ENCODE data around the gene KMT2E.

KMT2E gene

DNA sequence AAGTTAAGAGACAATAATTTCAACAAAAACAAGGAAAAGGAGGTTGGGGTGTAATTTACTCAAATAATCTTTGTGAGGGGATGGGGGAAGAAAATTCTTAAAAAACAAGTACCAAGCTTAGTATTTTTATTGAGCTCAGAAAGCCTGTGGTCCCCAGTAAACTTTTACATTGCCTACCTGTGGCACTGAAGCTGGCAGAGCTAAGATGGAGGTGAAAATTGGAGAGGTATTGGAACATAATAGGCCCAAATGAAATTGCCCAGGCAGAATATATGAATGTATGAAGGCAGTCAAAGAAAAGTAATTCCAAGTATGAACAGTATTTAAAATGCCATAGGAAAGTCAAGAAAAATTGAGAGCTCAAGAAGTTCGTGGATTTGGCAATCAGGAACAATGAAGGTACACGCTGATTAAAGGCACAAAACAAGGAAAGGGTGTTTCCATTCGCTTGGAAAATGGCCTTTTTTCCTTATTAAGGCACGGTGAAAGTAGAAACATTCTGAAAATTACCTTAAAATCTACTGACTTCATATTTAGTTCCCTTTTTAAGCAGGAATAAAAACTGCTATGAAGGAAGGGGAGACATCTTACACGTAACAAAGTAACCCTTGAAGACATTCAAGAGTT lies 3.4 kb upstream of the KMT2E start:
- no peak for DNase-seq

DNA sequence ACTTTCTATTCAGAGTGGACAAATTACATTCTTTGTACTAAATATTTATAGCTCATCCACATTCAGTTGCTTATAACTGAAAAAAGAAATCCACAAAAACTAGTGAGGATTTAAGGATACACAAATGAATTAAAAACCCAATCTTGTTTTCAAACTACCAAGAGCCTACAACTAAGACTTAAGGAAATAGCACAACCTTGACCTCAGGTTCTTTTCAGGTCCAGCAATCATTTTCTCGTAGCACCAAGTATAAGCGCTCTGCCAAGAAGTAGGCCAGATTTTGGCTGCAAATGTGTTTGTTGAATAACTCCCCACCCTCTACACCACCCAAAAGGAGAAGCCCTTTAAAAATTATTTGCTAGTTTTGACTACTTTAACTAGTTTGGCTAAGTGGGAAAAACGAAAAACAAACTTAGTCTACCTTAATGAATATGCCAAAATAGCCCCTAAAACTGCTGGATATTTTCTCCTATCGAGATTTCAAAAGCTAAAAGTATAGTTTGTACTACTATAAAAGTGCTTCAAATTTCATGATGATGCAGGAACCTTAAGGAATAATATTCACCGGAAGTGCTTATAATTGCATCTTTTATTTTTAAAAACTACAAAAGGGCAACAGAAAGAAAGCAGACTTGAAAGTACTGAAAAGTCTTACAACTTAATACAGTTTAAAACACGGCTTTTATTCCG lies 2.7 kb upstream of the KMT2E start:
- no peak for DNase-seq

DNA sequence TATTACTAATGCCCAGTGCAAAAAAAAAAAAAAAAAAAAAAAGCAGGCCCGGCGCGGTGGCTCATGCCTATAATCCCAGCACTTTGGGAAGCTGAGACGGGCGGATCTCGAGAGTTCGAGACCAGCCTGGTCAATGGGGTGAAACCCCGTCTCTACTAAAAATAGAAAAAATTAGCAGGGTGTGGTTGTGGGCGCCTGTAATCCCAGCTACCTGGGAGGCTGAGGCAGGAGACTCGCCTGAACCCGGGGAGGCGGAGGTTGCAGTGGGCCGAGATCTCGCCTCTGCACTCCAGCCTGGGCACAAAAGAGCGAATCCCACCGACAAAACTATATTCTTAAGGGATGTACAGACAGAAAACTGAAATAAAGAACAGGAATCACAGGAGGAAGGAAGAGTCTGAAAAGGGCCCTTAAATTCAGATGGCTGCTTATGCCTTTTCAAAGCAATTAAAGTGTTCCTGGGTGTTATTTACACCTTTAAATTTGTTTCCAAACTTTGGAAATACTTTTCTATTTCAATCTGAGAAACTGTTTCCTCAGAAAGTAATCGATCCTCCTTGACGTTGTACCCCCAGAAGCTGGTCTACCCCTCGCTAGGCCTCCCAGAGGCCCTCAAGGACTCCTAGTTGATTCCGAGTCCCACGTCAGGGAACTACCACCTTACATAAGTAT lies 2.0 kb upstream of the KMT2E start:
- no peak for DNase-seq

DNA sequence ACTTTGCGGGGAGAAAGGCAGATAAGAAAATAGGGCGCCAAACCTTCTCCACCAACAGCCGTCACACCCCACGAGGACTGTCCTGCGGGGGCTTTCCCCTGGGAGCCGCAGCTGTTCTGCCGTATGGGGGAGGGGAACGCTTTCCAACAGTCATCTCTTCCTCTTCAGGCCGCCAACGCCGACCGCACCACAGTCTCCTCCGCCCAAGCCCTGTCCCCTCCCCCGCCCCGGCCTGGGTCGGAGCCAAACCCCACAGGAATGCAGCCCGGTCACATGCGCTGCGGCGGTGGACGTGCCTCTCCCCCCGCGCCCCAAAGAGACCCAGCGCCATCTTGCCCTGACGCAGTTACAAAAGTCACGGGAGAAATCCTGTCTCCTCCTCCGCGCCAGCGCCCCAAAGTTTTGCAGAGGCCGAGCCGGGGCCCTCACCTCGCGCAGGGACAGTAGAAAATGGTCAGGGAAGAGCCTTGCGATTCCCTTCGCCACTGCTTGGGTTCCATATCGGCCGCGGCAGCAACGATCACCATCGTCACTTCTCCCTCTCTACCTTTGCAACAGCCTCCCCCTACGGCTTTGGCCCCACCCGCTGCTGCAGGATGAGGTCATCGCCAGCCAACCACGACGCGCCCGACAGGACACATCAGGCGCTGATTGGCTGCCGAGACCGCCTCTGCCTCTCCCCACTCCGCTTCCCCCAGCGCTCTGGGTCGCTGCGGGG lies 1.3 kb upstream of the KMT2E start:
- peak; percentile 91 for DNase-seq

DNA sequence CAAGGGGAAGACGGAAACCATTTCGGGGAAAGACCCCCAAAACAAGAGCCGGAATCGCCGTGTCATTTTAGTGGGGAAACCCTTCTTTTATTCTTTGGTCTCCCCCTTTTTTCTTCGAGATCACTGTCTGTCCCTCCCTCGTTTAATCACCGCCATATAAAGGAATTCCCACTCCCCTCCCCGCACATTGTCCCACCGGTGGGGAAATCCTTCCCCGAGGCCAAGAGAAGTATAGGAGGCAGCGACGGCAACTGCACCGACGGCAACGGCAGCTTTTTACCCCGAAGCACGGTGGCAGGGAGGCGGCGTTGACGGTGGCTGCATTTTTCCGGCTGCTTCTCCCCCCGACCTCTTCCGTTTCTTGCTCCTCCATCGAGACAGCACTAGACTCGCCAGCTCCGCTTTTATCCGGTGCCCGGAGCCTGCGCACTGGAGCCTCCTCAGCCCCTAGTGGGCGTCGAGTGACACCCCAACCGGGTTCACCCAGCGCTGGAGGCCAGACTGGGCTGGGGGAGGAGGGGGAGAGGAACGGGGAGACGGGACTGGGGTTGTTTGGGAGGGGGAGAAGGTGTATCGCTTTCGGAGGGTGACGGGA lies 687 bp upstream of the KMT2E start:
- DNase-seq: peak; percentile 46

DNA sequence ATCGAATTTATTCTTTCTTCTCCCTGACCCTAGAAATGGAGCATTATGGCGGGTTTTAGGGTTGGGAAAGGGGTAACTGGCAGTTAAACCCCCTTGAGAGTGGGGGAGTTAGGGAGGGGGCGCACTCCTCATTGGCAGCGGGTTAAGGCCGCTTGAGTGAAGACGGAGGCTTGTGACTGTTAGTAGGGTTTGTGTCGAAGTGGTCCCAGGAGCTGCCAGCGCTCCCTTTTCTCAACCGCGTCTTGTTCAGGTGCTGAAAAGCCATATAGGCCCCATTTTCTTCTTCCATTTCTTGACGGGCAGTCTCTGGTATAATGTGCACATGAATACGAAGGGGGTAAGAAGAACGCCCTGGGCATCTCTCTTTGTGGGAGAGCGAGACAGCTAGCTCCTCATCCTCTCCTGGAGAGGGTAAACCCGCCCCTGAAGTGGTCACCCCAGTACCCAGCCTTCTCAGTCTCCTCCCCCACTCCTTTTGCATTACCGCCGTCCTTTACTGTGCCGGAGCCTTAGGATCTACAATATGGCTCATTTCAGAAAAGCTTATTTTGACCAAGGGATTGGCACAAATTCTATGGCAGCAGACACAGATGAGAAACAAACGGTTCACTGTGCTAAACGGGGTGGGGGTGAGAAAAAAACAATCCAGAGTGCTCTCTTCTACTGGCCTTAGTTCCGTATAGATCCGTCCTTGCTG lies 836 bp downstream of the KMT2E start:
- DNase-seq: no peak

DNA sequence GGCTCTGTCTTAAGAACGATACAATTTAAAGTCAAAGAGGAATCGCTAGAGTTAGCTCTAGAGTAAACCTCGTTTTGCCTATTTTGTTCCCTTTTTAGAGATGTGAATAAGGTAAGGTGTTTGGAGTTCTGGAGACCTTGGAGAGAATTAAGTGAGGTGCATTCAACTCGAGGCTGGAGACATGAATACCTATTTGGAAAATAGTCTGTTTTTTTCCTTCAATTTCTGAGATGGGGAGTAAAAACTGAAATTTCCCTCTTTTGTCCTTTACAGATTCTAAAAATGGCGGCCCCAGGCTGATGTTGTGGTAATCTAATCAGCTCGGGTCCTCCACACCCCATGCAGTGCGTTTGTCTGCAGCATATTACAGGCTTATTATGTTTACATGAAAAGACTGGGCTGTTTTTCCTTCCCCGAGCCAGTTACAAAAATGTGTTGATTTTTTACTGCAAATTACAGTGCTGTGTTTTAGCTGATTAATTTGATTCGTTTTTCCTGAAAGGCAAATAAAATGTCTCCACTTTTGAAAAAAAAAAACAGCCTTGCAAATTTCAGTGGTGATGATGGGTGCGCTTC lies 1.5 kb downstream of the KMT2E start:
- no peak for DNase-seq

DNA sequence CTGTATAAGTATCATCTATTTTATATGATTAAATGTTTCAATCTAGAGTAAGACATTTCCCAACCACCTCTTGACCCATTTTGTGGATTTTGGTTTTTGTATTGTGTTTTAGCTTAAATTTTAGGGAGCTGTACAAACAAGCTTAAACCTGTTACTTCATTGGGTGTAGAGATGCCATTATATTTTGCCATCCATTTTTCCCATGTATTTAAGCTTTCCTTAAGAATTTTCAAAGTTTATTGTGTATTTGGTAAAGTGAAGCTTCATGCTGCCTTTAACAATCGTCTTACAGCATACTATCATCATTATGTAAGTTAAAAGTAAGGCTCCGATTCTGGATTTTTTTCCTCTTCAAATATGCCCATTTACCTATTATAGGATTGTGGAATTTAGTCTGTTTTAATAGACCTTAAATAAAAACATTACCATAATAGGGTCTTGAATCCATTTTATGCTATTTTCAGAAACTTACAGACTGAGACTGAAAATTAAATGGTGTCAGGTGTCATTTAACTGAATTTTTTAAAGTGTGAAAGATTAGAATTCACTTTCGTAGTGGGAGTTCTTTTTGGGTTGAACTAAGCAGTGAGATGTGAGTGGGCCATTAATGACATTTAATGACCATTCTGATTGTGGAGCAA lies 2.2 kb downstream of the KMT2E start:
- DNase-seq: no peak

DNA sequence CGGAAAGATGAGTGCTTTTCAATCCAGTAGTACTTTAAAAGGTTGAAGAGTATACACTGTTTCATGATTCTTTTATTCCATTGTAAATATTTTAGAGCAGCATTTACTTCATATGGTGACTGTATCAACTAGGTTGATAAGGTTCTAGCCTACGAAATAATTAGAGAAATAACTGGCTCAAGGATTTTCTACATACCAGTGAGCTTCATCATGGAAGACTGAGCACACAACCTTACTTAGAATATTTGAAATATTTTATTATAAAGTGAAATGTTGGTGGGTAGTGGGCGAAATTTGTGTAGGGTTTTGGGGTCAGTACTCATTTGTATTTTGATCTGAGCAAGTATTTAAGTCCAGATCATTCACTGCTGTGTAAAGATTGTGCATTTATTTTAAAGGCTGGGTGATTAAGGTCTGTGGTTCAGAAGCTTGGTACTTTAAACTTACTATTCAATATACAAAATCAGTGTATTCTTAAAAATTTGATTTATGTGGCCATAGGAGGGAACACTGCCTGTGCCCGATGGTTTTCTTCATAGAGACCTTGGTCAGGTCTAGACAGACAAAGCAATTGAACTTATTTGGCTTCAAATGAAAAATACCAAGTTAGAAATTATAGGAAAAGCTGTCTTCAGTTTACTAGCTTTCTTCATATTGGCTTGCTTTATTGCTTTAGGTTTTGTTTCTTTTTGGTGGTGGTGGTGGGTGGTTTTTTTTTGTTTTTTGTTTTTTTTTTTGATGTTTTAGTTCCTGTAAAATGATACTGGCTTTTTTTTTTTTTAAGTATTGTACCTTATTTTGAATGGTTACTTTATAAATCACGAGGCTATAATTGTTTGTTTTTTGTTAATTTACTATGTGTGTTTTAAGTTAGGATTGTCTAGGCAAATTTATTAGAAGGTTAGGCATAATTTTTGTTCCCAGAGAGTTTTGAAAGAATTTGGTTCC lies 3.0 kb downstream of the KMT2E start:
- DNase-seq: no peak

DNA sequence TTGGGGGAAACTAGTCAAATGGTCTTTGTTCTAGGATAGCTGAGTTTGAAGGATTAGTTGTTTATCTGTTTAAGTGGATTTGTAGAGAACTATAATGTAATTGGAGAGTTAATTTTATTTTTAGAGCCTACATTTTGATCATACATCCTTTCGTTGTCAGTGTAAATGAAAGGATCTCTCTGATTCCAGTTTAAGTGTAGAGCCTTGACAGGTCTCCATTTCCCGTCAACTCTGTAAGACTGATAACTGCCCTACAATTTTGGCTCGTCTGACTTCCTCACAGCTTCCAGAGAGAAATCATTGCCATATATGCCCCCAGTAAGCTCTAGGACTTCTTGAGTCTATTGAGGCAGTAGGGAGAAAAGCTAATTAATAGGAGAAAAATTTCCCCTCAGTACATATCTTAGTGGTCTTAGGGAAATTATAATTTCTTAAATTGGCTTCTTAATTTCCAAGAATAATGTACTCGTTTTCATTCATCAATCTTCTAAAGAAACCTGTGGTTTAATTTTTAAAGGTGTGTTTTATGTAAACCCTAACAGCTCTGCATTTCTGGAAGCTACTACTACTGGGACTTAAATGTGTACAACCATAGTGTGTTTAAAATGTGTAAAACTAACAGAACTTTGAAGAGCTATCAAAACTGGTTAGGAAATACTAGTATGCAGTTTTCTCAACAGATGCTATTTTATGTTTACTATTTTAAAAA lies 3.8 kb downstream of the KMT2E start:
- no peak for DNase-seq

DNA sequence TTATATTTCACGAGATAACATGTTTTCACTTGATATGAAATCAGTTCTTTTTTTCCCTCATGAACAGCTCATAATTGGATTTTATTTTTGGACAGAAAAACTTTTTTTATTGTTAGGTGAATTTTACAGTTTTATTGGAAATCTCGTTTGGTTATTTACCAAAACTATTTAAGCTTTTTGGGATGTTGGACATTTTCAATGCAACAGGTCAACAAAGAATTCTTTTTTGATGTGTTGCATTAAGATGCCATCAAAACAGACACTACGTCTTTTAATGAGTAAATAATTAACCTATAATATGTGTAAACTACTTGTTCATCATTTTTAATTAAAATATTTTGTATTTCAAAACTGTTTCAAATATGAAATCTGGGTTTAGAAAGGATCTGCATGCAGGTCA lies 5.3 kb downstream of the KMT2E start:
- no peak for DNase-seq

DNA sequence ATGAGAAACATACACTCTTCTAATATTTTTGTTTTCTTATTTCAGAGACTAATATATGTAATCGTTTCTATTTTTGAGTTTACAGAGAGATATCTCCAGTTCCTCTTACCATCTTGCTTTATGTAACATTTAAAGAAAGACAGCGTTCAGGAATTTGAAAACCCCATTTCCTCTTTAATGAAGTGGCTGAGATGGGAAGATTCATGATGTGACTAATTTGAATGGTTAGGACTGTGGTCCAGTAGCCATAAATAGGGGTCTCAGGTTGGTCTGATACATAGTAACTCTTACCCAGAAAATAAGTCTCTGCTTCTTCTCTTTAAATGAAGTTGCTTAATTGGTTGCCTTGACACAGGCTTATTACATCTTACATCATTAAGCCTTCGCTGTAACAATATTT lies 6.9 kb downstream of the KMT2E start:
- no peak for DNase-seq

DNA sequence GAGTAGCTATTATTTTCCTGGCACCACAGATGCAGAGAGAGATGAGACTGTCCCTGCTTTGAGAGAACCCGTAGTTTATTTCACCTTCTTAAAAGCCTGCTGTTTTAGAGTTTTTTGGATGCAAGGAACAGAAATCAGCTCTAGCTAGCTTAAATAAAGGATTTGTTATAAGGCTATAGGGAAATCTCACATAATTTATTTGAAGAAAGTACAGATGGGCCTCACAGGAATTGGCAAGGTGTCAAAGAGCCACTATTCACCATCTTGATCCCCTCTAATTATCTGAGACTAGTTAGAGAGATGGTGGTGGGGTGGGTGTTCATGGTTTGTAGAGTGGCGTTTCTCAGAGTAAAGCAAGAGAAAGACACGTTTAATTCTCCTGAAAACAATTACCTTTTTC lies 7.3 kb downstream of the KMT2E start:
- no peak for DNase-seq

DNA sequence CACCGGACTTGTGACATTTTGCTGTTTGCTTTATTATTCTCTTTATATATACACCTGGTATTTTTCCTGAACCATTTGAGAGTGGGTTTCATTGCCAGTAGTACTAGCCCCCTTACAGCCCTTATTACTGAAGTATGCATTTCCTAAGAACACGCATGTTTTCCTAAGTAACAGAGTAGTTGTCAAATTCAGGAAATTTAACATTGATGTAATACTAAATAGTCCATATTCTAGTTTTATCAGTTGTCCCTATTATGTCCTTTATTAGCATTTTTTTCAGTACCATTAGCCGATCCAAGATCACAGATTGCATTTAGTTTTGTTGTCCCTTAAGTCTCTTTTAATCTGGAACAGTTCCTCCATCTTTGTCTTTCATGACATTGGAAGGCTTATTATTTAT lies 8.0 kb downstream of the KMT2E start:
- no peak for DNase-seq

DNA sequence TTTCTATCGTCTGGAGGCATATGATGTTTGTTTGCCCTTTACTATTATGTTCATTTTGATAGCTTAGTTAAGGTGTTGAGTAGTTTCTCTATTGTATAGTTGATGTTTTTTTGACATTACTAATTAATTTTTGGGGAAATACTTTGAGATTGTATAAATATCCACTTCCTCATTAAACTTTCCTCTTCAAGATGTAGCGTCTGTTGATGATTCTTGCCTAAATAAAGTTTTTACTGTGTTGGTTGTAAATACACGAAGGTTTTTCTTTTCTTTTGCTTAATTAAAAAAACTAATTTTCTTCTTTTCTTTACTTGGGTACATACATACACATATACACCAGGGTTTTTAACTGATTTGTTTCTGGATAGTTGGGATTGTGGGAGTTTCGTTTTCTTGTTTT lies 8.5 kb downstream of the KMT2E start:
- DNase-seq: no peak

DNA sequence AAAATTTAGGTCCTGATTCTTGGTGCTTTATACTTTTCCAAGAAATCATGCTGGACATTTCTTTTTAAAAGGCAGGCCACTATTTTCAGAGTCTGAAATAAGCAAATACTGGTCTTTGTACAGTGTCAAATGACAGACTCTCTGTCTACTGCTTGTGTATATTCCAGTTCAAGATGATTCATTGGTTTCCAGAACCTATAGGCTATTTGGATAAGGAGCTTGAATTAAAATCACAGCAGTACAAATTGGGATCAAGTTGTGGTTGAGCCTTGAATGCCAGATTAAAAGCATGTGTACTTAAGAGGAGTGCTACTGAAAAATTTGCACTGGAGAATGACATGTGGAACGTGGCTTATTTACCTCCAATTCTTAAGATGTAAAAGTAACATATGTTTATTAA lies 10.7 kb downstream of the KMT2E start:
- peak; percentile 27 for DNase-seq

DNA sequence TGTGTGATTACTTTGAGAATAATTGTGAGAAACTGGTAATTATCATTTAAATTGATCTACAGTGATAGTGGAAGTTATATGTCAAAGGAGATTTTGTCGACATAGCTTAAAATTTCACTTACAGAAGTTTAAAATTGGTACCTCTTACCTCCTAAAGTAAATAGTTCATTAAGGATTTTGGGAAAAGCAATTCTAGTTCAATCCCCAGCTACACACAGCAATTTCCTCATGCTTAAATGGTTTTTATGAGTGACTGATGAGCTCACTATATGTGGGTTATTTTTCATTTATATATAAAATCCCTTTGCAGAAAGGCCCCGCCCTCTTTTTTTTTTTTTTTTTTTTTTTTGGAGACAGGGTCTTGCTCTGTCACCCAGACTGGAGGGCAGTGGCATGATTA lies 12.7 kb downstream of the KMT2E start:
- DNase-seq: no peak

DNA sequence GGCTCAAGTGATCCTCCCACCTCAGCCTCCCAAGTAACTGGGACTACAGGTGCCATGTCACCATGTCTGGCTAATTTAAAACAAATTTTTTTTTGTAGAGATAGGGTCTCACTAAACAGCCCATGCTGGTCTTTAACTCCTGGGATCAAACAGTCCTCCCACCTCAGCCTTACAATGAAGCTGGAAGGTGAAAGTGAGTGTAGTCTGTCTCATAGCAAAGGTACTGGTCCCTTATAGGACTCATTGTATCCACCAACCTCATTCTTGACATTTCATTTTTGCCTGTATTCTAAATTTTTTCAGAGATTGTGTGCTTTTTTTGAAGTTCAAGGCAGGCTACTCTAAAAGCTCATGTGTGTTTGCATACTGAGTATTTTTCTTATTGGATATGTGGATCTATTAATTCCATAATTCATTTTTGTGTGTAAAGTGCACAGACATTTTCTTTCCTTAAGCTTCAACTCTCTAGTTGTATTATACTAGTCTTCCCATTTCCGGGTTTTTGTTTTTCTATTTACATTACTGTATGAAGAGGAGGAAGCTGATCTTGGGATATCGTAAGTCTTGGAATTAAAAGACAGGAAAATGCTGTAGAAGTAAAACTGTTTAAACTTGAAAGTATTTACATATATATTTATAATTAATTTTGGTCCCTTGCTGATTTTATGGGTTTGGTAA lies 13.3 kb downstream of the KMT2E start:
- DNase-seq: no peak

DNA sequence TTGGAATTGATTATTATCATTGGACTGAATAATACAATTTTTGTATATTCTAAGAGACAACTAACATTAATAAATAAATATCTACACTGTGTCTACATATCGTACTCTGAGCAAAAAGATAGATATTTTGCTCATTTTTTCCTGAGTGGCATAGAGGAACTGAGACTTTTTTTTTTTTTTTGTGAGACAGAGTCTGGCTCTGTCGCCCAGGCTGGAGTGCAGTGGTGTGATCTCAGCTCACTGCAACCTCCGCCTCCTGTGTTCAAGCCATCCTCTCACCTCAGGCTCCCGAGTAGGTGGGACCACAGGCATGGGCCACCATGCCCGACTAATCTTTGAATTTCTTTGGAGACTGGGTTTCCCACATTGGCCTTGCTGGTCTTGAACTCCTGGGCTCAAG lies 14.0 kb downstream of the KMT2E start:
- DNase-seq: no peak
